K562 (cell line): Measurements from ENCODE around the gene GDF7. TPM values are rescaled to one million over a fixed set of nuclear protein-coding genes. Genes with fewer than 3 reads are reported as not detected.

Experiments used
- ARID1B ChIP-seq: fragments of 450-650 bp; IDR thresholded peaks from 2 replicates; pipeline ENCODE4 v1.6.1; 2016; ENCODE audit warnings: antibody characterized with exemption, mild to moderate bottlenecking, inconsistent platforms
- BRF1 ChIP-seq: IDR thresholded peaks from 3 replicates; pipeline ENCODE4 v1.6.1; 2011; ENCODE audit warnings: borderline replicate concordance, mild to moderate bottlenecking; ENCODE audit not compliant: insufficient read length; ENCODE audit errors: extremely low read depth
- C11orf30 ChIP-seq: fragments of 450-650 bp; IDR thresholded peaks from 2 replicates; pipeline ENCODE4 v1.6.1; 2016; ENCODE audit warnings: low read depth, mild to moderate bottlenecking
- CREM ChIP-seq: IDR thresholded peaks from 2 replicates; pipeline ENCODE4 v1.6.1; 2014; ENCODE audit warnings: antibody characterized with exemption, low read depth
- DACH1 ChIP-seq: fragments of 450-650 bp; IDR thresholded peaks from 2 replicates; pipeline ENCODE4 v1.6.1; 2018; ENCODE audit not compliant: partially characterized antibody
- ESRRB ChIP-seq: fragments of 250-450 bp; sonication (Bioruptor Pico); IDR thresholded peaks from 2 replicates; pipeline ENCODE4 v1.5.0; 2020; ENCODE audit warnings: mild to moderate bottlenecking, moderate library complexity, borderline replicate concordance
- FOXP1 ChIP-seq: sonication (generic); formaldehyde crosslinking; IDR thresholded peaks from 2 replicates; pipeline ENCODE4 v1.8.0; 2022; ENCODE audit warnings: mild to moderate bottlenecking, missing genetic modification reagents
- HDAC1 ChIP-seq, 2 experiments: fragments of 450-650 bp; IDR thresholded peaks; 2 replicates each; pipeline ENCODE4 v1.6.1; 2016 to 2017; ENCODE audit warnings: inconsistent platforms in 1 of 2, mild to moderate bottlenecking in 1 of 2, moderate library complexity in 1 of 2
- JUND ChIP-seq, 2 experiments: IDR thresholded peaks; 2 replicates in 1 of 2; 3 replicates in 1 of 2; pipeline ENCODE4 v1.6.1; 2011; ENCODE audit warnings: borderline replicate concordance in 2 of 2, low read depth in 2 of 2, low read length in 2 of 2, improper control_type of control experiment in 1 of 2, missing biosample characterization in 1 of 2, missing genetic modification characterization in 1 of 2, missing genetic modification reagents in 1 of 2
- MYNN ChIP-seq, 2 experiments: sonication (generic); formaldehyde crosslinking in 1 of 2; IDR thresholded peaks; 2 replicates each; pipeline versions ENCODE4 v1.5.0 to v1.6.1; 2016 to 2020; ENCODE audit warnings: antibody characterized with exemption in 1 of 2, missing genetic modification reagents in 1 of 2
- PURB ChIP-seq: sonication (generic); formaldehyde crosslinking; IDR thresholded peaks from 2 replicates; pipeline ENCODE4 v1.9.0; 2021; ENCODE audit warnings: low read depth, mild to moderate bottlenecking, missing genetic modification reagents
- RBM17 ChIP-seq: fragments of 200-400 bp; formaldehyde crosslinking; IDR thresholded peaks from 2 replicates; pipeline ENCODE4 v1.6.1; 2017; ENCODE audit warnings: low read depth, mild to moderate bottlenecking, low read length, borderline replicate concordance
- SRSF3 ChIP-seq: fragments of 200-400 bp; formaldehyde crosslinking; IDR thresholded peaks from 2 replicates; pipeline ENCODE4 v1.6.1; 2016; ENCODE audit warnings: mild to moderate bottlenecking, low read length, moderate library complexity; ENCODE audit not compliant: insufficient read depth
- STAG1 ChIP-seq: sonication (generic); formaldehyde crosslinking; IDR thresholded peaks from 2 replicates; pipeline ENCODE4 v1.5.0; 2020; ENCODE audit warnings: missing genetic modification reagents, borderline replicate concordance
- TAF9B ChIP-seq: fragments of 450-650 bp; IDR thresholded peaks from 2 replicates; pipeline ENCODE4 v1.6.1; 2018; ENCODE audit warnings: mild to moderate bottlenecking; ENCODE audit not compliant: partially characterized antibody
- ZFP1 ChIP-seq: fragments of 450-650 bp; formaldehyde crosslinking; IDR thresholded peaks from 2 replicates; pipeline ENCODE4 v1.4.0; 2020; ENCODE audit warnings: mild to moderate bottlenecking, mixed read lengths
- ZNF12 ChIP-seq: sonication (generic); formaldehyde crosslinking; IDR thresholded peaks from 2 replicates; pipeline ENCODE4 v1.4.0; 2020; ENCODE audit warnings: mild to moderate bottlenecking, missing genetic modification reagents
- ZNF589 ChIP-seq: fragments of 200-800 bp; sonication (Bioruptor generic); IDR thresholded peaks from 2 replicates; pipeline ENCODE4 v1.6.1; 2016; ENCODE audit warnings: low read depth, missing genetic modification characterization, missing compliant biosample characterization
- ZNF717 ChIP-seq: fragments of 250-450 bp; sonication (Bioruptor Pico); IDR thresholded peaks from 2 replicates; pipeline ENCODE4 v1.5.0; 2021
- ZSCAN32 ChIP-seq: fragments of 450-650 bp; formaldehyde crosslinking; IDR thresholded peaks from 2 replicates; pipeline ENCODE4 v1.4.0; 2020; ENCODE audit warnings: mild to moderate bottlenecking, moderate library complexity
- polyA plus RNA-seq, 8 experiments: library from polyadenylated mRNA; depleted of rRNA in 4 of 8; stranded (reverse) in 5 of 8; unstranded in 3 of 8; fragments of >200 nt; fragmentation: Nextera tagmentation in 2 of 8; fragmentation: Illumina TruSeq in 1 of 8; extraction: Ambion mirVana in 2 of 8; extraction: Trizol in 1 of 8; gene quantifications; 2 replicates each; pipeline versions ENCODE4 v1.2.1 to v1.2.3, GENCODE V29; 2011 to 2014; ENCODE audit warnings: inconsistent platforms in 1 of 8, missing spikeins in 1 of 8
- total RNA-seq, 7 experiments: library from RNA; depleted of rRNA in 6 of 7; stranded (reverse); fragments of >200 nt in 6 of 7; fragmentation: Illumina TruSeq in 2 of 7; extraction: Trizol in 2 of 7; gene quantifications; 2 replicates each; pipeline versions ENCODE4 v1.2.1 to v1.2.3, GENCODE V29; 2011 to 2021; ENCODE audit warnings: low replicate concordance in 1 of 7
- TF ChIP-seq, protein P1 (sequence below): fragments of 150-350 bp; conservative IDR thresholded peaks from 2 replicates; pipeline ENCODE4 v1.6.1; 2014; ENCODE audit warnings: low read length
- TF ChIP-seq, protein P2 (sequence below): sonication (generic); formaldehyde crosslinking; IDR thresholded peaks from 2 replicates; pipeline ENCODE4 v1.8.1; 2023; ENCODE audit warnings: mild to moderate bottlenecking, missing genetic modification reagents
- TF ChIP-seq, protein P3 (sequence below): fragments of 250-450 bp; sonication (Bioruptor Pico); IDR thresholded peaks from 2 replicates; pipeline ENCODE4 v1.8.0; 2022; ENCODE audit warnings: moderate library complexity, mild to moderate bottlenecking, inconsistent platforms

The GDF7 gene
- total and polyA plus RNA-seq, 9 of the 15 experiments (the other 6 are each of a cell fraction or from before 2014, with no cell fraction given) = 0.01 TPM; not detected in 7

DNA sequence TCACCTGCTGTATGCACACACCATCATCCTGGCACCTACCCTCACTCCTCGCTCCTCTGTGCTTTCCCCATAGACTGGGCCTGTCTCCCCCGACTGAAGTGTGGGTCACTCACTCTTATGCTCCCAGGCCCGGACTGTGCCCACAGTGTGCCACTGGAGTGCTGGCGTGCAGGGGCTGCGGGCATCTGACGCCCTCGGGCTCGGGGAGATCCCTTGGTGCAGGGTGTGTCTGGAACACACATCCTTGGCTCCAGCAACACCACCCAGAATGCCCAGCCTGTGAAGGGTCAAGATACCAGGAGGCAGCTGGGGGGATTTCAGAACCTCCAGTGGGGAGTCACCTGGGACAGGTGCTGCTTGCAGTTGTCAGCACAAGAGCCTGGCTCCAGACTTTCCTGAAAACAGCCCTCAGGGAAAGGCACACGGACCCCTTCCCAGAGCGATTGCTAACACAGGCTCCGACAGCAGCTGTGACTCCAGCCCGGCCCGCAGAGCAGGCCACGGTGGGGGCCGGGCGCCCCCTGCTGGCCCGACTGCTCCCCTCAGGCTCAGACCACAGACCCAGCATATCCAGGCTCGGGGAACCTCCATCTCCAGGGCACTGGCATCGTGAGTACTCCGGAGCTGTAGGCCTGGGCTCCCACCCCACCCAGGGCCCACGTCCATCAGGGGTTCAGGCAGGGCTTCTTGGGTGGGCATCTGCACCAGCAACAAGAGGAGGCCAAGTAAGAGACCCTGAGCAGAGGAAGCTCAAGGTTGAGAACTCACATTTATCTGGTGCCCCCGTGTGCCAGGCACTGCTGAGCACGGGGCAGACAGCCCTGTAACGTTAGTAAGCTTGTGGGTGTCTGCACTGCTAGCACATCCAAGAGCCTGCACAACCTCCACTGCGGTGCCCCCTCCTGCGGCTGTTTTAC lies 24.6 kb upstream of the GDF7 start (continued):
- no peak for TF ChIP-seq ESRRB (CRISPR knock-in tag)
- no peak for TF ChIP-seq BRF1
- TF ChIP-seq DACH1 = peak; percentile 35
- TF ChIP-seq, protein P1, sequence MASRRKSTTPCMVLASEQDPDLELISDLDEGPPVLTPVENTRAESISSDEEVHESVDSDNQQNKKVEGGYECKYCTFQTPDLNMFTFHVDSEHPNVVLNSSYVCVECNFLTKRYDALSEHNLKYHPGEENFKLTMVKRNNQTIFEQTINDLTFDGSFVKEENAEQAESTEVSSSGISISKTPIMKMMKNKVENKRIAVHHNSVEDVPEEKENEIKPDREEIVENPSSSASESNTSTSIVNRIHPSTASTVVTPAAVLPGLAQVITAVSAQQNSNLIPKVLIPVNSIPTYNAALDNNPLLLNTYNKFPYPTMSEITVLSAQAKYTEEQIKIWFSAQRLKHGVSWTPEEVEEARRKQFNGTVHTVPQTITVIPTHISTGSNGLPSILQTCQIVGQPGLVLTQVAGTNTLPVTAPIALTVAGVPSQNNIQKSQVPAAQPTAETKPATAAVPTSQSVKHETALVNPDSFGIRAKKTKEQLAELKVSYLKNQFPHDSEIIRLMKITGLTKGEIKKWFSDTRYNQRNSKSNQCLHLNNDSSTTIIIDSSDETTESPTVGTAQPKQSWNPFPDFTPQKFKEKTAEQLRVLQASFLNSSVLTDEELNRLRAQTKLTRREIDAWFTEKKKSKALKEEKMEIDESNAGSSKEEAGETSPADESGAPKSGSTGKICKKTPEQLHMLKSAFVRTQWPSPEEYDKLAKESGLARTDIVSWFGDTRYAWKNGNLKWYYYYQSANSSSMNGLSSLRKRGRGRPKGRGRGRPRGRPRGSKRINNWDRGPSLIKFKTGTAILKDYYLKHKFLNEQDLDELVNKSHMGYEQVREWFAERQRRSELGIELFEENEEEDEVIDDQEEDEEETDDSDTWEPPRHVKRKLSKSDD = no peak
- TF ChIP-seq ZSCAN32 (CRISPR knock-in tag) = no peak
- TF ChIP-seq HDAC1 (IDR thresholded peaks at IDR 0.05) = no peak
- no peak for TF ChIP-seq MYNN (IDR thresholded peaks at IDR 0.05)
- TF ChIP-seq MYNN (CRISPR knock-in tag; IDR thresholded peaks at IDR 0.05) = no peak
- no peak for TF ChIP-seq C11orf30
- TF ChIP-seq ZNF717 = no peak
- no peak for TF ChIP-seq ARID1B
- no peak for TF ChIP-seq ZNF589
- TF ChIP-seq PURB (CRISPR knock-in tag) = no peak
- no peak for TF ChIP-seq TAF9B
- TF ChIP-seq, protein P2, sequence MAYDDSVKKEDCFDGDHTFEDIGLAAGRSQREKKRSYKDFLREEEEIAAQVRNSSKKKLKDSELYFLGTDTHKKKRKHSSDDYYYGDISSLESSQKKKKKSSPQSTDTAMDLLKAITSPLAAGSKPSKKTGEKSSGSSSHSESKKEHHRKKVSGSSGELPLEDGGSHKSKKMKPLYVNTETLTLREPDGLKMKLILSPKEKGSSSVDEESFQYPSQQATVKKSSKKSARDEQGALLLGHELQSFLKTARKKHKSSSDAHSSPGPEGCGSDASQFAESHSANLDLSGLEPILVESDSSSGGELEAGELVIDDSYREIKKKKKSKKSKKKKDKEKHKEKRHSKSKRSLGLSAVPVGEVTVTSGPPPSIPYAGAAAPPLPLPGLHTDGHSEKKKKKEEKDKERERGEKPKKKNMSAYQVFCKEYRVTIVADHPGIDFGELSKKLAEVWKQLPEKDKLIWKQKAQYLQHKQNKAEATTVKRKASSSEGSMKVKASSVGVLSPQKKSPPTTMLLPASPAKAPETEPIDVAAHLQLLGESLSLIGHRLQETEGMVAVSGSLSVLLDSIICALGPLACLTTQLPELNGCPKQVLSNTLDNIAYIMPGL (CRISPR knock-in tag) = no peak
- TF ChIP-seq, protein P3, sequence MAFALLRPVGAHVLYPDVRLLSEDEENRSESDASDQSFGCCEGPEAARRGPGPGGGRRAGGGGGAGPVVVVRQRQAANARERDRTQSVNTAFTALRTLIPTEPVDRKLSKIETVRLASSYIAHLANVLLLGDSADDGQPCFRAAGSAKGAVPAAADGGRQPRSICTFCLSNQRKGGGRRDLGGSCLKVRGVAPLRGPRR (CRISPR knock-in tag) = no peak
- TF ChIP-seq ZNF12 (CRISPR knock-in tag) = no peak
- 0 out of 2 replicates have a peak, but pooled peaks have one; percentile 47 for TF ChIP-seq FOXP1 (CRISPR knock-in tag)
- TF ChIP-seq RBM17 = no peak
- no peak for TF ChIP-seq ZFP1
- peak; percentile 96 for TF ChIP-seq STAG1 (CRISPR knock-in tag)
- no peak for TF ChIP-seq SRSF3
- TF ChIP-seq CREM = 0 out of 2 replicates have a peak, but pooled peaks have one; percentile 11
- TF ChIP-seq JUND (IDR thresholded peaks at IDR 0.05; ENCODE audit: borderline replicate concordance, low read depth, low read length) = no peak
- no peak; the same call in 2 of the 3 replicates for TF ChIP-seq JUND (tag; IDR thresholded peaks at IDR 0.05; ENCODE audit: borderline replicate concordance, low read depth, low read length)
